ENCODE data around the gene PLD1.

DNA sequence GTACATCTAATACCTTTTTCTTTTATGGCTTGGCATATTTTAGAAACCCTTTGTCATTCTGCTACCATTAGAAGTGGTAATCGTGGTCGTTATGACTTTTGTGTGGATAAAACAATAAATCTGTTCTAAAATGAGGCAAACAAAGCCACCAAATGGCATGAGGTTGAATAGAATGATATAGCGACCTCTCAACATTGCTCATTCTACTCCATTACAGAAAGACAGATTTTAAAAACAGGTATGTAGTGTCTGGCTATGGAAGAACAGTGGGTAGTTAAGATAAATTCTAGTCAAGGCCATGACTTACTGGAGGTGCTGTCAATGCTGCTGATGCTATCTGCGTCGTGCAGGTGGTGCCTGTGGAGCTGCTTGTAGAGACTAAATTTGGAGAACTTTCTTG is 123.2 kb downstream of the PLD1 start:
- TF ChIP-seq CTCF (IDR thresholded peaks at IDR 0.05) (no peak), POLR2A (IDR thresholded peaks at IDR 0.05) (no peak), POLR2AphosphoS5 (IDR thresholded peaks at IDR 0.05) (no peak)

Data from gastroesophageal sphincter (tissue), 3 donors.